Neural progenitor cell (in vitro differentiated cells): ENCODE results near the gene PPIL4.

Source experiments
- CTCF ChIP-seq: fragments of 200-600 bp; sonication (generic); IDR thresholded peaks from 2 replicates; pipeline ENCODE4 v1.5.1; 2017; ENCODE audit warnings: antibody characterized with exemption, mild to moderate bottlenecking
- EZH2phosphoT487 ChIP-seq: fragments of 200-600 bp; sonication (generic); IDR thresholded peaks from 2 replicates; pipeline ENCODE4 v1.6.1; 2017; ENCODE audit warnings: antibody characterized with exemption

DNA sequence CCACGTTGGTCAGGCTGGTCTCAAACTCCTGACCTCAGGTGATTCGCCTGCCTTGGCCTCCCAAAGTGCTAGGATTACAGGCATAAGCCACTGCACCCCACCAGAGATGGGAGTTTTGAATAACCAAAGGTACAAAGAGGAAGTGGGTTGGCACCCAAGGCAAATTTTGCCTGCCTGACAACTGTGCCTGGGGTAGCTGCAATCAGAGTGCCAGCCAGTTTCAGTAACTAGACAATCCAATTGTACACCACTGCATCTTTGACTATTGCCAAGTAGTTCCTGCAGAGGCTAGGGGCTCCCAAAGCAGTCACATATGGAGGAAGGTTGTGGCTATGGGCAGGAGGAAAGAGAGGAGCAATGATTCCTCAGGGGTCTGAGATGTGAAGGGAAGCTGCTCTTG lies 77.7 kb downstream of the PPIL4 start:
- no peak for TF ChIP-seq EZH2phosphoT487
- no peak for TF ChIP-seq CTCF
